A549 treated with Mapracorat at 1 μM for 4 hours (cell line): ENCODE data around the gene C17orf58. TPM values are rescaled to one million over a fixed set of nuclear protein-coding genes. Genes with fewer than 3 reads are reported as not detected.

ENCODE experiments used
- total RNA-seq: library from RNA; stranded (reverse); fragments of 200-300 nt; extraction: Qiagen RNA extraction; gene quantifications from 5 replicates; pipeline ENCODE4 v1.2.3, GENCODE V29; 2022

Gene C17orf58
- 15.9 to 19.8 TPM (median 17.6 TPM) in 5 replicates for total RNA-seq

DNA sequence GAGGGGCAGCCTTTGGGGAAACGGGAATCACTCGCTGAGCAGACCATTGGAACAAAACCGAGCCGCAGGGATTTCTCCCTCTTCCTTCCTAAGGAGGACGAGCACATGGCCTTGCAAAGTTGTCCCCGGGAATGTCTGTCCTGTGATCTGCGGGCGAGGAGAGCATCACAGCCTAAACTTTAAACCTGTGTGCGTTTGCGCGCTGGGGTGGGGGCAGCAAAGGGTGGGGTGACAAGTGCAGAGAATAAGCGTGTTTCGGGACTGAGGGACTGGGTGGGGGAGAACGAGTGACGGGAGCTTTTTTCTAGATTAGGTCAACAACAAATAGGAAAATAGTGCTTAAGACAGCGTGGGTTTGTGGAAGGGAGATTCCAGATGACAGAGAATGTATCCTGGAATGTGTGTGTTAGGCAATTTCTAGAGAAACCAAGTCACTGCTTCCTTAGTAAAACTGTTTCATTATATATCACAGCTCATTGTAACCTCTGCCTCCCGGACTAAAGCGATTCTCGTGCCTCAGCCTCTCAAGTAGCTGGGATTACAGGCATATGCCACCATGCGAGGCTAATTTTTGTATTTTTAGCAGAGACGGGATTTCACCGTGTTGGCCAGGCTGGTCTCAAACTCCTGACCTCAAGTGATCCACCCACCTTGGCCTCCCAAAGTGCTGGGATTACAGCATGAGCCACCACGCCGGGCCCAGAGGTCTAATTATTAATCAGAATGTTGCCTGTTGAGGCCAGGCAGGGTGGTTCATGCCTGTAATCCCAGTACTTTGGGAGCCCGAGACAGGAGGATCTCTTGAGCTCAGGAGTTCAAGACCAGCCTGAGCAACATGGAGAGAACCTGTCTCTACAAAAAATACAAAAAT, at the start of gene C17orf58:
Gene C17orf58, minus strand, starts transcription at position 169 of the 871 bp plus-strand sequence. CDS start 271 bp downstream, outside the sequence.

DNA sequence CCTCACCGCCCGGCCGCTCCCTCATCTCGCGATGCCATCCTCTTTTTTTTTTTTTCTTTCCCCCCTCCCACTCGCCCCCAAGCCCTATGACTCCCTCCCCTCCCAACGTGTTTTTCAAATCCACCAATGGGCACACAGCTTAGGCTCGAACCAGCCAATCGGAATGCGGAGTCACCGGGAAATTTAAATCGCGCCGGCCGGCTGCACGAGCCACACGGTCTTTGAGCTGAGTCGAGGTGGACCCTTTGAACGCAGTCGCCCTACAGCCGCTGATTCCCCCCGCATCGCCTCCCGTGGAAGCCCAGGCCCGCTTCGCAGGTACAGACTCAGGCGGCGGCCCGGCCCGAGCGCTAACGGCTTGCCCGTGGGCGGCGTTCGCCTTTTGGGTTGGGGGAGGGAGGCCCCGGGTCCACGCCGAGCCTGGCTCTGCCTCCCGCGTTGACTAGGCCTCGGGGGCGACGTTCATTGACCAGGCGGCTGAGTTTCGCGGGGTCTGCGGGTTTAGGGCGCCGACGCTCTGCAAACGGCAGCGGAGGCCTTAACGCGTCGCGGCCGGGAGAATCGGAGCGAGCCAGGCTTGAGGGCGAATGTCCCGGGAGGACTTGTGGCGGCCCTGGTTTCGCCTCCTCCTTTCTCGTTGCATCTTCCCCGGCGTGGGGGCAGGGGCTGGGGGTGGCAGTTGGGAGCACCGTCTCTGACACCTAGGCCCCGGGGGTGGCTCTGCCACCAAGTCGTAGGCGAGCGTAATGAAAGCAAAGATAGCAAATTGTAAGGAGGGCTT, 39.4 kb upstream of the C17orf58 start, which contains the start of gene KPNA2:
Gene KPNA2, plus strand, starts transcription at position 213 of the 781 bp plus-strand sequence. CDS start 1,398 bp downstream, outside the sequence.

Other genes starting within 250 kb of the C17orf58 start
- 38.6 to 41.1 TPM (median 39.0 TPM) in 5 replicates for gene BPTF, start 171.0 kb downstream of the C17orf58 start, total RNA-seq
- gene KPNA2, start 39.3 kb upstream of the C17orf58 start, total RNA-seq, result 447 to 528 TPM (median 462 TPM) in 5 replicates